ENCODE measurements around the gene SYAP1.
"Not testable (repeated sequence)": the region's sequence is repeated elsewhere in the genome, so short reads cannot be mapped to it uniquely, and the experiment has no call there.

DNA sequence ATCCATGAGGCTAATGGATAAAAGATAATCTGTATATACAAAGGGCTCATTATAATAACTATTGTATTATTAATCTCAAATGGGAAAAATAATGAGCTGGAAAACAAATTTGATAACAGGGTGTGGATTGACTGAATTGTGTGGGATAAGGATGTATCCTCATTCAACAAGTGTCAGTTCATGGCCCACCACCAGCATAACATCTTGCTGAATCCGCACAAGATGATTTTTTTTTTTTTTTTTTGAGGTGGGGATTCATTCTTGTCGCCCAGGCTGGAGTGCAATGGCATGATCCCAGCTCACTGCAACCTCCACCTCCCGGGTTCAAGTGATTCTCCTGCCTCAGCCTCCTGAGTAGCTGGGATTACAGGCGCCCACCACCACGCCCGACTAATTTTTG is 3.8 kb upstream of the SYAP1 start:
- TF ChIP-seq, protein P1, sequence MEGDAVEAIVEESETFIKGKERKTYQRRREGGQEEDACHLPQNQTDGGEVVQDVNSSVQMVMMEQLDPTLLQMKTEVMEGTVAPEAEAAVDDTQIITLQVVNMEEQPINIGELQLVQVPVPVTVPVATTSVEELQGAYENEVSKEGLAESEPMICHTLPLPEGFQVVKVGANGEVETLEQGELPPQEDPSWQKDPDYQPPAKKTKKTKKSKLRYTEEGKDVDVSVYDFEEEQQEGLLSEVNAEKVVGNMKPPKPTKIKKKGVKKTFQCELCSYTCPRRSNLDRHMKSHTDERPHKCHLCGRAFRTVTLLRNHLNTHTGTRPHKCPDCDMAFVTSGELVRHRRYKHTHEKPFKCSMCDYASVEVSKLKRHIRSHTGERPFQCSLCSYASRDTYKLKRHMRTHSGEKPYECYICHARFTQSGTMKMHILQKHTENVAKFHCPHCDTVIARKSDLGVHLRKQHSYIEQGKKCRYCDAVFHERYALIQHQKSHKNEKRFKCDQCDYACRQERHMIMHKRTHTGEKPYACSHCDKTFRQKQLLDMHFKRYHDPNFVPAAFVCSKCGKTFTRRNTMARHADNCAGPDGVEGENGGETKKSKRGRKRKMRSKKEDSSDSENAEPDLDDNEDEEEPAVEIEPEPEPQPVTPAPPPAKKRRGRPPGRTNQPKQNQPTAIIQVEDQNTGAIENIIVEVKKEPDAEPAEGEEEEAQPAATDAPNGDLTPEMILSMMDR (conservative IDR thresholded peaks at IDR 0.05 in 1 of 2, IDR thresholded peaks at IDR 0.05 in 1 of 2; ENCODE audit: extremely low read depth in 1 of 2, insufficient read depth in 1 of 2, low read depth in 1 of 2, low read length in 2 of 2): not testable (repeated sequence)
- TF ChIP-seq EZH2 (IDR thresholded peaks at IDR 0.05; ENCODE audit: borderline replicate concordance, low read length): not testable (repeated sequence)

All from mammary epithelial cell (primary cell).